GM10847 (cell line): ENCODE measurements around the gene HHAT.

ENCODE experiments used
- POLR2A ChIP-seq: IDR thresholded peaks from 2 replicates; pipeline ENCODE4 v1.6.1; 2011; ENCODE audit not compliant: insufficient read length; ENCODE audit errors: extremely low read depth

Gene HHAT

DNA sequence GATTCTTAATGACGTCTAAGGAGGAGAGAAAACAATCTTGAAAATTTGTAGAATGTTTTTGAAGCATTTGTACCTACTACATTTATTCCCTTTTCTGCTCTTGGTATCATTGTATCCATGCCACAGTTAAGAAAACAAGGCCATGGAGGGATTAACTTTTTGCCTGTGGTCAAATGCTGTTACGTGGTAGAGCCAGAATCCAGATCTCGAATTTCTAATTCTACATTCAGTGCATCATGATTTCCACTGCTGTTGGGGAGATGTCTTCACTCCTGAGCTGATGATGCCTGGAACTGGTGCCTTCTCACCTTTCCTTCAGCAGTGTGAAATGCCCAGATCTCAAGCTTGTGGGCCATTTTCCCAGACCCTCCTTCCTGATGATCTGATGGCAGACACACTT lies 175.6 kb downstream of the HHAT start:
- no peak for TF ChIP-seq POLR2A

DNA sequence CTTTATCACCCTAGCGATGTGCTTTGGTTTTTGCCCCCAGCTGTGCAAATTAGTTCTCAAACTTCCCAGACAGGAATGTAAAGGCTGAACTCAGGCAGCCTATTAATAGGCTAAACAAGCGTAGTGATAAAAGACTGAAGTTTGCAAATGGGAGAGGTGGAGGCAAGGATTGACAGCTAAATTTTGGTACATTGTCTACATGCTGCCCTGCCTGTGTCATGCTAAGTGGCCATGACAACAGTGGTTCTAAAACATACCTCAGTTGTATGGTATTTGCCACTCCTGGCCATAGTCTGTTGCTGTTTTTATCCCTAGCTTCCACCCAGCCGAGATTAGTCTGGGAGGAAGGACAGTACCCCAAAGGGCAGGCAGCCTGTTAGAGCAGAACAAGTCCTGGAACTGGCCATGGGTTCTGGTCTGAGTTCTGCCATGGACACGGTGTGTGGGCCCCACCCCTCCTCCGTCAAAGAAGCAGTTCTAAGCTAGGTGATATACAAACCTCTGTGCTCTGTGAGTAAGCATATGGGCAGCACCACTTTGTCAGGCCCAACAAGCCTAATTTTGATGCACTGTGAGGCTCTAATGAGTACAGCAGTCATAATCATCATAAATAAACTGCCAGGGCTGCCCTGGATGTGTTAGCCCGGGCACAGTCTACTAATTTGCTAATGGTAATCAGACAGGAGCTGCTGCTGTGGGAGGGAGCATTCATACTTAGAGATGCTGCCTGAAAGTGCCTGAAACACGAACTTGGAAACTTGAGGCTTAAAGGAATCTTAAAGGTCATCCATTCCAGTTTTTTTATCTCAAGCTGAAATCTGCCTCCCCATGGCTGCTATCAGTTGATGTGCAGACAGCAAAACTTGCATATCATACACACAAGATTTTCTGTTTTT lies 177.1 kb downstream of the HHAT start:
- no peak for TF ChIP-seq POLR2A

DNA sequence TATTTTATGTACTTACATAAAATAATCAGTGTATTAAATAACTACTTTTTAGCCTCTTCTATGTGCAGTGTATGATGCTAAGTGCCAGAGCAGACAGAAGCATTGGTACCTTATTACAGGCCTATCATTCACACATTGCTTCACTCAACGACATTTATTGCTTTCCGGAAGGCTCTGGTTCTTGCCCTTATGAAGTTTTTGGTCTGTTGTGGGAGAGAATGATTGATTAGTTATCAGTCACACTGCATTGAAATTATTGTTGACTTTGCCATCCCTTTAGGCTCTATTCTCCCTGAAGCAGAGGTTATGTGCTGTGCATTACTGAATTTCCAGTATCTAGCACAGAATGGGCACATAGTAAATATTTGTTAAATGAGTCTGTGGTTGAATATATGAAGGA lies 178.0 kb downstream of the HHAT start:
- no peak for TF ChIP-seq POLR2A

DNA sequence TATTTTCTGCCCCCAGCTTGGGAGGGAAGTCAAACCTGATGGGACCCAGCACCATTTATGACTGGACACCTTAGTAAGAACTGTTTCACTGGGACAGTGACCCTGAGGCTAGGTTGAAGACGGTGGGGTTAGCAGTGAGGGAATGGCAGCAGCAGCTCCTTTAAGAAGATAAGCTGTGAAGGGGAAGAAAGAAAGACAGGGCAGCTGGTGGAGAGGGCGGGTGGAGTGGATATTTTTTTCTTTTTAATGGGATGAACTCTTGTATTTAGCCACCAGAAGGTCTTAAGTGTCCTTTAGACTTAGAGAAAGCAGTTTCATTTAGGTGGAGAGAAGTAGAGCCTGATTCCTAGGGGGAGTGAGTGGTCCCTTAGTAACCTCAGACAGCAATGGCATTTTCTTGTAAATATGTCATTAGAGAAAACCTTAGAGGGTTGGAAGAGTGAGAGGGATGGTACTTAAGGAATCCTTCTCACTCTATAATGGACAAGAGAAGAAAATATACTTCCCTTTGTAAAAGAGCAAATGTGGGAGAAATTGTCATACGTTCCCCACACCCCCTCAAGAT lies 187.5 kb downstream of the HHAT start:
- no peak for TF ChIP-seq POLR2A

DNA sequence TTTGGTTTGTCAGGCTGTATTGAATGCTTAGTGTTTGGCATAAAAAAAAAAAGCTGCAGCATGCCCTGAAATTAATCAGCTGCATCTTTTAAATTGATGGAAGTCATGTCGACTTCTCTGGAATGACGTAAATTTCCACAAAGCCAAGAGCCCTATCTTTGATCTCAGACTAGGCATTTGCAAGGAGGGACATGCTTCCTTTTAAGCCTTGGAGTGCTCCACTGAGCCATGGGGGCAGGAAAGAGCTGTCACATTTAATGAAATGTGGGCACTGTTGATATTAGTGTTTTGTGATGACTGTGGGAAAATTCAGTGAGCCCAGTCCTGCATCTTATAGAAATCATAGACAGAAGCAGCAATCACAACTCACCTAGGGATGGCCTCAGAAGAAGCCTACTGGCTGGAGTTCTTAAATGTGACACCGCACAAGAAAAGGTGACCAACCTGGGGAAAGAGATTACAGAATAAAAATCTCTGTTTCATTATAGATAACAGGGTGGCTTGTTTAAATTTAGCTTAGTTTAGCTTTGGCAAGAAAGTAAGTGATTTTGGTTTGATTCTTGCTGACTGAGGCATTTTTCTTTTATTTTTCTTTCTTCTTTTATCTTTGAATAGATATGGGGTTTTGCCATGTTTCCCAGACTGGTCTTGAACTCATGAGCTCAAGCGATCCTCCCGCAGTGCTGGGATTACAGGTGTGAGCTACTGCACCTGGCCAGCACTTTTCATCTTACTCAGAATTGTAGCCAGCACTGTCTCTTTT lies 188.2 kb downstream of the HHAT start:
- no peak for TF ChIP-seq POLR2A

DNA sequence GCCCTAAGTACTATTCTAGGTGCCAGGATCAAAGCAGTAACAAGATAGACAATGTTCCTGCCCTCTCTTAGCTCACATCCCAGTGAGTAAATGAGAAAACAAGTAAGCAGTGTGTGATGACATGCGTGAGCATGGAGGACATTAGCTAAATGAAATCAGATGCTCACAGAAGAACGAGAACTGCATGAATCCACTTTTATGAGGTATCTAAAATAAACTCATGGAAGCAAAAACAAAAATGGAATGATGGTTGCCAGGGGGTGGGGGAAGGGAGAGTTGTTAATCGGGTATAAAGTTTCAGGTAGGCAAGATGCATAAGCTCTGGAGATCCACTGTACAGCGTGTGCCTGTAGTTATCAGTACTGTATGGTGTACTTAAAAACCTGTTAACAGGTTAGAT lies 195.1 kb downstream of the HHAT start:
- no peak for TF ChIP-seq POLR2A

DNA sequence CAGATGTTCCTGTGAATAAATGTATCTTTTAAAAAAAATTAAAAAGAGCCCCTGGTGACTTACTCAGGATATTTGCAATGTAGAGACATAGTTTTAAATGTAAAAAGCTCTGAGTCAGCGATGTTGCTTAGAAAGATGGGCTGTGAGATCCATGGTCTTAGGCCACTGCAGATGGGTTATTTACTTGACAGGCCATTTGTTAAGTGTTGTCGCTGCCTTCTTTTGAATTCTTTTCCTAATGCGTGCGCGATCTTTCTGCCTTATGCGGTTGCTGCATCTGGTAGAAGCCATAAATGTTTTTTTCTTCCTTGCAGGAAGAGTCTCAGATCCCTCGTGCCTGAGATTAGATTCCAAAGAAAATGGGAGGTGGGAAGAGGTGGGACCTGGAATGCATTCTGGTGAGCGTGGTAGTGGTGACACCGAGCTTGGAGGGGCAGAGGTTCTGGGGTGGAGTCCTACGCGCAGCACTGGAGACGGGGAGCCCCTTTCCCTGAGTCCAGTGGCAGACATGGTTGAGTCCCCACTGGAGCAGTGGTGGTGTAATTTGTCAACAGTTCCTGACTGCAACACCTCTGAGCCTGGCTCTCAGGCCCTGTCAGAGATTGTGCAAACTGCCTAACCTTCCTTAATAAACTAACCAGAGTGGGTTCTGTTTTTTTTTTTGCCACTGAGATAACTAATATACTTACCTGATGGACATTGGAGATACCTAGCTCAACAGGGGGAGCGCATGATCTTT lies 197.2 kb downstream of the HHAT start:
- TF ChIP-seq POLR2A: no peak

DNA sequence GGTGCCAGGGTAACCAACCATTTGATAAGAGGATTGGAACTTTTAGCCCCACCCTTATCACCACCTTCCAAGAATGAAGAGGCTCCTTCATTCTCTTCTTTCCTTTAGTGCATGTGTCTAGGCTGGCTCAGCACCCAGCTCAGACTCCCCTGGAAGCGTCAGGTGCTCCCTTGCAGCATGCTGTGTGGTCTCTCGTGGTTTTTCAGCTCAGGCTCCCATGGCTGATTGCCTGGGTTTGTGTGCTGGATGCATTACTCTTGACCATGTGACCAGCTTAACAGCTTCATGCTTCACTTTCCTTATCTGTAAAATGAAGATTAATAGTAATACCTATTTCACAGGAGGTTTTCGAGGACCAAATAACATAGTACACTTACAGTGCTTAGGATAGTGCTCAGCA lies 198.4 kb downstream of the HHAT start:
- no peak for TF ChIP-seq POLR2A

DNA sequence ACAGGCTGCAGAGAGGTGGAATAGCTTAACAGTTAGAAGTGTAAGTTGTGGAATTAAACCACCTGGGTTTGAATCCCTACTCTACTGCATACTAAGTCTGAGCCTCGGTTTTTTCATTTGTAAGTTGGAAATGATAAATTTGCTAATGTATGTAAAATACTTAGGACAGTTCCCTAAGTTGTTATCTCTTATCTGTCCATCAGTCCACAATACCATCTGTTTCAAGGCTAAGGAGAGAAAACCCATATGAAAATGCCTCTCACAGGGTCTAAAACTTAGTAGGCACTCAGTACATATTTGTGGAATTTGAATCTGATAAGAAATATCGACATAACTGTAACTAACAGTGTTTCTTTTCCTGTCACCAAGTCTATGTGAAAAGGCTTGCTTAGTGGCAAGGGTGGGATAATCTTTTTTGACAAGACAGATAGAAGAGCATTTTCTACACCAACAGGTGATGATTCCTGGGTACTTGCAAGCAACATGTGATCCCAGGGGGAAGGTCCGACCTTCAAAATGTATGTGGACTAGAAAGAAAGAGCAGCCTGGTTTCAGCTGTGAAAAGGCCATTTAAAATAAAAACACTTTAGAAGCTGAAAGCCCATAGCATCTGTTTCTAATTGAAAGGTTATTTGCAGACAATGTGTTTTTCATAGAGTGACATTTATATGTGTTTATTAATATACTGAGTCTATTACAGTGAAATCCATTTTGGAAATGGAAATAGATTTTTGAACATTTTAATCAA lies 202.9 kb downstream of the HHAT start:
- no peak for TF ChIP-seq POLR2A

DNA sequence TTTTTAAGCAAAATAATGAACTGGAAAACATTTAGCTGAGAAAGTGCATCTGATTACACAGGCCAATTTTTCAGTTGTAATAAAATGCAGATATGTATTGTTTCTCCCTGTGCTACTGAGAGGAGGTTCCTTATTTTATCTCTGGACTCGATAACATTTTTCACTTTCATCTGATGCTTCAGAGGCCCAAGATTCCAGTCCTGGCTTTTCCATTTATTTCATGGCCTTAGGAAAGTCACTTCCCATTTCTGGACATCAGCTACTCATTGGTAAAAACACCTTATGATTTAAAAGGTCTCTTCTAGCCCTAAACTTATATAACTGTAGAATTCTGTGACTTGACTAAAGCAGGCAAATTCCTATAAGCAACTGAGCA lies 203.5 kb downstream of the HHAT start:
- TF ChIP-seq POLR2A: no peak

DNA sequence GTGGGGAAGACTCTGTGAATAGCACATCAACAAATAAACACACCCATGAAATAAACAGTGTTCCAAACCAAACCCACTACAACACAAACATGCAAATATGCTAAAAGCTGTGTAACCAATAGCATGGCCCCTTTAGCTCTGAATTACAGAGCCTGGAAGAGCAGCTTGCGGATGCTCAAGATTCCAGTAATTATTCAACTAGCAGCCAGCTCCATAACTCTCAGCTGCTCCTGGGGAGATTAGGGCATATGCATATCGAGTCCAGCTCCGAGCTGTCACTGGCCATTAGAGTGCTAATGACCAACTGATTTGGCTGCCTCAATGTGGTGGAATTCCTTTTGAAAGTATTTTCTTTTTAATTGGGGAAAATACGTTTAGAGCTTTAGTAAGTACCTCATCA lies 207.1 kb downstream of the HHAT start:
- TF ChIP-seq POLR2A: no peak

DNA sequence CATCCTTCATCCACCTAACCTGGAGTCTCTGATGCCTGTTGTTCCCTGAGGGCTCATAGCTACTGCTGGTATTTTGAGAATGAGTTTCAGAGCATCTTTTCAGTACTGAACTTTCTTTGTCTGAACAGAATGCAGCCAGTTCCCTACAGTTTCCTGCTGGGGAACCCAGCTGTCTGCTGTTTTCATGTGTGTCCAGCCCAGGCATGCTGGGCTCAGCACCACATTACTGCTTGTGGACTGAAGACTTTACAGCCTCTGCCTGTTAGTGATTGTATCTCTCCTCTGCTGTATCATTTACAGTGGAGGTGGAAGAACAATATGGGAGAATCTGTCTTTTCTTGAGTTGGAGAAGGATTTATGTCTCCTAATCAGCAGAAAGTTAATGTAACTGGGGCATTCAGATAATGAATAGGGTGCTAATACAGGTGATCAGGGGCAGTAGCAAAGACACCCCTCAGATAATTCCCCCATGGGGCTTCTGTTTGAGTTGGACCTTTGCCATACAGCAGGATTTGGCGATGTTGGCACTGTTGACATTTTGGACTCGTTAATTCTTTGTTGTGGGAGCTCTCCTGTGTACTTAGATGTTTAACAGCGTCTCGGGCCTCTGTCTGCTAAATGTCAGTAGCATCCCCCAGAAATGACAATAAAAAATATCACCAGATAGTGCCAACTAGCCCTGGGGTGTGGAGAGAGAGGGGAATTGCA lies 207.7 kb downstream of the HHAT start:
- no peak for TF ChIP-seq POLR2A

DNA sequence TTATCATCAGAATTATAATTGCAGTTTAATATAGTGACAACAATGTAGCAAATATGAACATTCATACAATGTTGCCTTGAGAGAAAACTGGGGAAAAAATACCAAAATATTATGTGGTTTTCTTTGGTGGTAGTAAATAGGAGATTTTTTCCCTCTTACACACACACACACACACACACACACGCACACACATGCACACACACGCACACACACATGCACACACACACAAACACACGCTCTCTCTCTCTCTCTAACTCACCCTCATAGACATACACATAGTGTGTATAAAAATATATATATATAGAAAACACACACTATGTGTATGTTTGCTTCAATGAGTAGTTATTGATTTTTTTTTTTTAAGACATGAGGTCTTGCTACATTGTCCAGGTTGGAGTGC lies 211.6 kb downstream of the HHAT start:
- TF ChIP-seq POLR2A: no peak

DNA sequence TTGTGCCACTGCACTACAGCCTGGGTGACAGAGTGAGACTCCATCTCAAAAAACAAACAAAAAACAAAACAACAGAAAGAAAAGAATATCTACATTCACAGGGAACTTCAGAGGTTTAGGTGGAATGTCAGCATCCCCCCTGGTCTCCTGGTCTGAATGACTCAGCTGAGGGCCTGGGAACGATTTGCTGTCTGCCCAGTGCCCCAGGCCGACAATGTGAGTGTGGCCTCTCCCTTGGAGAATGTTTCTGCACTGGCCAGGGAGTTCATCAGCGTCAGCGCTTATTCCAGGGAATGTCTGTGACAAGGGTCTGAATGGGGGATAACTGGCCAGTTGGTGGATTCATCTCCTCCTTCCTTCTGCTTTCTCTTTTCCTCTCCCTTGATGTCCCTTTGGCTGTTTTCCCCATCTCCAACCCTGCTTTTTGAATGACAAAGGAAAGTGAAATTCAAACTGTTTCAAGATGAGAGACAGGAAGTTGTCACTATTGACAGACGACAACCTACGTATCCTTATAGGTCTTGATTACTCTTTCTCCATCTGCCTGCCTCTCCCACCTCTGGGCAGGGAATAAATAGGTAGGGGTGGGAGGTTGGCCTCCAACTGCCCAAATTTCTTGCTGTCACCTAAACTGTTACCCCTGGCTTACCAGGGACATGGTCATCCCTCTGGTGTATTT lies 213.1 kb downstream of the HHAT start:
- TF ChIP-seq POLR2A: no peak

DNA sequence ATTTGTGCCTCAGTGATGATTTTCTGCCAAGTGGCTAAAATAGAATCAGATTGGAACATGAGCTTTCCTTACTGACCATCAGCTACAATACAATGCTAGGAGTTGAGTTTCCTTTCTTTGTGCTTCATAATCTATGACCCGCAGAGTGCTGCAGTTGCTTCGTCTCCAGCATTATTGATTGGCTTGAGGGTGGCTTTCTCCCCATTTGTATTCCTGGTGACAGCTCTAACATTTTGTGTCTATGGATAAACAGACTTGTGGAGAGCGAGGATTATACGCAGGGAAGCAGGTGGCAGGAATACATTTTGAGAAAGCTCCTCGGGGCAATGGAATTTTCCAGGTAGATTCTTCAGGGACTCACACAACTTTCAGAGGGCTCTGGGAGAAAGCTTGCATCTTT lies 223.2 kb downstream of the HHAT start:
- no peak for TF ChIP-seq POLR2A
